ENCODE results near the gene ASGR2. TPM values are rescaled to one million over a fixed set of nuclear protein-coding genes. Genes with fewer than 3 reads are reported as not detected.

ASGR2 gene
- total and polyA plus RNA-seq, 2 of the 13 experiments (the other 11 are each of a cell fraction or from before 2014, with no cell fraction given), result 320 to 754 TPM

DNA sequence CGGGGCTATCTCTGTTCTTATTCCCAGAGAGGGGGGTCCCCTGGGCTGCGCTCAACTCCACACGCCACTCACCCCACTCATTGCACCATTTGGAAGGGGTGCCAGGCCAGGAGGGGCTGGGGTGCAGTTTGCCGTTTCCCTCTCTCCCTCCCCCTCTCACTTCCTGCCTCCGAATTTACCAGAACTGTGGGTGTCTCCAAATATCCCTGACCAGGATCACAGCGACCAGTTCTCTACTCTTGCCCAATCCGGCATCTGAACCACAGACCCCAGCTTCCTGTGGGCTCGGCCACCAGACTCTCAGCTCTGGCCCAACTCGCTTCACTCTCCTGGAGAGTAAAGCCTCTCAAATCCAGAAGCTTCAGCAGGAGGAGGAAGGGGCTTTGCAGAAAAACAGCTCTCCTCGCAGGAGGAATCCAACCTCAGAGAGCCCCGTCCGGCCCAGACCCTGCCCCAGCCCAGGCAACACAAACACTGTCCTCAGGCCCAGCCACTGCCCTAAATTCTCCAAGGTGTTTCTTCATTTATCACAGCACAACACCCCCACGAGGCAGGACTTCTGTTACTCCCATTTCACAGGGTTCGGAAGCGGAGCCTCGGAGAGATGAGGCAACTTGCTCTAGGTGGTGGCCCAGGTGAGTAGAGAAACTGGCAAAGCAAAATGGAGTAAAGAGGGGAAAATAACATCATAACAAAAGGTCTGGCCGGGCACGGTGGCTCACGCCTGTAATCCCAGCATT is 423 bp upstream of the ASGR2 start (continued):
- TF ChIP-seq ZNF446 (CRISPR knock-in tag; IDR thresholded peaks at IDR 0.05), result no peak
- TF ChIP-seq SSRP1 (CRISPR knock-in tag; IDR thresholded peaks at IDR 0.05), result peak; percentile 71; the same call in 1 of the 2 replicates
- TF ChIP-seq, protein P1, sequence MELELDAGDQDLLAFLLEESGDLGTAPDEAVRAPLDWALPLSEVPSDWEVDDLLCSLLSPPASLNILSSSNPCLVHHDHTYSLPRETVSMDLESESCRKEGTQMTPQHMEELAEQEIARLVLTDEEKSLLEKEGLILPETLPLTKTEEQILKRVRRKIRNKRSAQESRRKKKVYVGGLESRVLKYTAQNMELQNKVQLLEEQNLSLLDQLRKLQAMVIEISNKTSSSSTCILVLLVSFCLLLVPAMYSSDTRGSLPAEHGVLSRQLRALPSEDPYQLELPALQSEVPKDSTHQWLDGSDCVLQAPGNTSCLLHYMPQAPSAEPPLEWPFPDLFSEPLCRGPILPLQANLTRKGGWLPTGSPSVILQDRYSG (CRISPR knock-in tag; IDR thresholded peaks at IDR 0.05), result peak; percentile 85; the same call in 1 of the 2 replicates
- no peak for TF ChIP-seq MED8 (CRISPR knock-in tag; IDR thresholded peaks at IDR 0.05; ENCODE audit: insufficient replicate concordance)
- TF ChIP-seq GTF2F1 (IDR thresholded peaks at IDR 0.05; ENCODE audit: low read length), result no peak
- no peak for TF ChIP-seq ATAD3A (CRISPR knock-in tag; IDR thresholded peaks at IDR 0.05)
- TF ChIP-seq IKZF1 (IDR thresholded peaks at IDR 0.05), result no peak
- TF ChIP-seq, protein P2, sequence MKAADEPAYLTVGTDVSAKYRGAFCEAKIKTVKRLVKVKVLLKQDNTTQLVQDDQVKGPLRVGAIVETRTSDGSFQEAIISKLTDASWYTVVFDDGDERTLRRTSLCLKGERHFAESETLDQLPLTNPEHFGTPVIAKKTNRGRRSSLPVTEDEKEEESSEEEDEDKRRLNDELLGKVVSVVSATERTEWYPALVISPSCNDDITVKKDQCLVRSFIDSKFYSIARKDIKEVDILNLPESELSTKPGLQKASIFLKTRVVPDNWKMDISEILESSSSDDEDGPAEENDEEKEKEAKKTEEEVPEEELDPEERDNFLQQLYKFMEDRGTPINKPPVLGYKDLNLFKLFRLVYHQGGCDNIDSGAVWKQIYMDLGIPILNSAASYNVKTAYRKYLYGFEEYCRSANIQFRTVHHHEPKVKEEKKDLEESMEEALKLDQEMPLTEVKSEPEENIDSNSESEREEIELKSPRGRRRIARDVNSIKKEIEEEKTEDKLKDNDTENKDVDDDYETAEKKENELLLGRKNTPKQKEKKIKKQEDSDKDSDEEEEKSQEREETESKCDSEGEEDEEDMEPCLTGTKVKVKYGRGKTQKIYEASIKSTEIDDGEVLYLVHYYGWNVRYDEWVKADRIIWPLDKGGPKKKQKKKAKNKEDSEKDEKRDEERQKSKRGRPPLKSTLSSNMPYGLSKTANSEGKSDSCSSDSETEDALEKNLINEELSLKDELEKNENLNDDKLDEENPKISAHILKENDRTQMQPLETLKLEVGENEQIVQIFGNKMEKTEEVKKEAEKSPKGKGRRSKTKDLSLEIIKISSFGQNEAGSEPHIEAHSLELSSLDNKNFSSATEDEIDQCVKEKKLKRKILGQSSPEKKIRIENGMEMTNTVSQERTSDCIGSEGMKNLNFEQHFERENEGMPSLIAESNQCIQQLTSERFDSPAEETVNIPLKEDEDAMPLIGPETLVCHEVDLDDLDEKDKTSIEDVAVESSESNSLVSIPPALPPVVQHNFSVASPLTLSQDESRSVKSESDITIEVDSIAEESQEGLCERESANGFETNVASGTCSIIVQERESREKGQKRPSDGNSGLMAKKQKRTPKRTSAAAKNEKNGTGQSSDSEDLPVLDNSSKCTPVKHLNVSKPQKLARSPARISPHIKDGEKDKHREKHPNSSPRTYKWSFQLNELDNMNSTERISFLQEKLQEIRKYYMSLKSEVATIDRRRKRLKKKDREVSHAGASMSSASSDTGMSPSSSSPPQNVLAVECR (CRISPR knock-in tag; IDR thresholded peaks at IDR 0.05; ENCODE audit: borderline replicate concordance), result peak; percentile 4; the same call in 1 of the 2 replicates
- TF ChIP-seq, protein P3, sequence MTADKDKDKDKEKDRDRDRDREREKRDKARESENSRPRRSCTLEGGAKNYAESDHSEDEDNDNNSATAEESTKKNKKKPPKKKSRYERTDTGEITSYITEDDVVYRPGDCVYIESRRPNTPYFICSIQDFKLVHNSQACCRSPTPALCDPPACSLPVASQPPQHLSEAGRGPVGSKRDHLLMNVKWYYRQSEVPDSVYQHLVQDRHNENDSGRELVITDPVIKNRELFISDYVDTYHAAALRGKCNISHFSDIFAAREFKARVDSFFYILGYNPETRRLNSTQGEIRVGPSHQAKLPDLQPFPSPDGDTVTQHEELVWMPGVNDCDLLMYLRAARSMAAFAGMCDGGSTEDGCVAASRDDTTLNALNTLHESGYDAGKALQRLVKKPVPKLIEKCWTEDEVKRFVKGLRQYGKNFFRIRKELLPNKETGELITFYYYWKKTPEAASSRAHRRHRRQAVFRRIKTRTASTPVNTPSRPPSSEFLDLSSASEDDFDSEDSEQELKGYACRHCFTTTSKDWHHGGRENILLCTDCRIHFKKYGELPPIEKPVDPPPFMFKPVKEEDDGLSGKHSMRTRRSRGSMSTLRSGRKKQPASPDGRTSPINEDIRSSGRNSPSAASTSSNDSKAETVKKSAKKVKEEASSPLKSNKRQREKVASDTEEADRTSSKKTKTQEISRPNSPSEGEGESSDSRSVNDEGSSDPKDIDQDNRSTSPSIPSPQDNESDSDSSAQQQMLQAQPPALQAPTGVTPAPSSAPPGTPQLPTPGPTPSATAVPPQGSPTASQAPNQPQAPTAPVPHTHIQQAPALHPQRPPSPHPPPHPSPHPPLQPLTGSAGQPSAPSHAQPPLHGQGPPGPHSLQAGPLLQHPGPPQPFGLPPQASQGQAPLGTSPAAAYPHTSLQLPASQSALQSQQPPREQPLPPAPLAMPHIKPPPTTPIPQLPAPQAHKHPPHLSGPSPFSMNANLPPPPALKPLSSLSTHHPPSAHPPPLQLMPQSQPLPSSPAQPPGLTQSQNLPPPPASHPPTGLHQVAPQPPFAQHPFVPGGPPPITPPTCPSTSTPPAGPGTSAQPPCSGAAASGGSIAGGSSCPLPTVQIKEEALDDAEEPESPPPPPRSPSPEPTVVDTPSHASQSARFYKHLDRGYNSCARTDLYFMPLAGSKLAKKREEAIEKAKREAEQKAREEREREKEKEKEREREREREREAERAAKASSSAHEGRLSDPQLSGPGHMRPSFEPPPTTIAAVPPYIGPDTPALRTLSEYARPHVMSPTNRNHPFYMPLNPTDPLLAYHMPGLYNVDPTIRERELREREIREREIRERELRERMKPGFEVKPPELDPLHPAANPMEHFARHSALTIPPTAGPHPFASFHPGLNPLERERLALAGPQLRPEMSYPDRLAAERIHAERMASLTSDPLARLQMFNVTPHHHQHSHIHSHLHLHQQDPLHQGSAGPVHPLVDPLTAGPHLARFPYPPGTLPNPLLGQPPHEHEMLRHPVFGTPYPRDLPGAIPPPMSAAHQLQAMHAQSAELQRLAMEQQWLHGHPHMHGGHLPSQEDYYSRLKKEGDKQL (CRISPR knock-in tag; IDR thresholded peaks at IDR 0.05; ENCODE audit: low read depth), result peak; percentile 53; the same call in 1 of the 2 replicates
- peak; percentile 74; the same call in 1 of the 2 replicates for TF ChIP-seq PCBP1 (IDR thresholded peaks at IDR 0.05; ENCODE audit: borderline replicate concordance, low read depth, low read length)
- TF ChIP-seq, protein P4, sequence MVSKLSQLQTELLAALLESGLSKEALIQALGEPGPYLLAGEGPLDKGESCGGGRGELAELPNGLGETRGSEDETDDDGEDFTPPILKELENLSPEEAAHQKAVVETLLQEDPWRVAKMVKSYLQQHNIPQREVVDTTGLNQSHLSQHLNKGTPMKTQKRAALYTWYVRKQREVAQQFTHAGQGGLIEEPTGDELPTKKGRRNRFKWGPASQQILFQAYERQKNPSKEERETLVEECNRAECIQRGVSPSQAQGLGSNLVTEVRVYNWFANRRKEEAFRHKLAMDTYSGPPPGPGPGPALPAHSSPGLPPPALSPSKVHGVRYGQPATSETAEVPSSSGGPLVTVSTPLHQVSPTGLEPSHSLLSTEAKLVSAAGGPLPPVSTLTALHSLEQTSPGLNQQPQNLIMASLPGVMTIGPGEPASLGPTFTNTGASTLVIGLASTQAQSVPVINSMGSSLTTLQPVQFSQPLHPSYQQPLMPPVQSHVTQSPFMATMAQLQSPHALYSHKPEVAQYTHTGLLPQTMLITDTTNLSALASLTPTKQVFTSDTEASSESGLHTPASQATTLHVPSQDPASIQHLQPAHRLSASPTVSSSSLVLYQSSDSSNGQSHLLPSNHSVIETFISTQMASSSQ (IDR thresholded peaks at IDR 0.05; ENCODE audit: low read depth), result no peak
- TF ChIP-seq, protein P4 (CRISPR knock-in tag; IDR thresholded peaks at IDR 0.05; ENCODE audit: borderline replicate concordance), result peak; percentile 5; the same call in 1 of the 2 replicates
- TF ChIP-seq SAP130 (CRISPR knock-in tag; IDR thresholded peaks at IDR 0.05; ENCODE audit: low read depth), result peak; percentile 16
